ENCODE results near the gene SLC13A4. TPM values are rescaled to one million over a fixed set of nuclear protein-coding genes. Genes with fewer than 3 reads are reported as not detected.

The SLC13A4 gene
- total RNA-seq, 4 donors from 2014 or later = not detected

DNA sequence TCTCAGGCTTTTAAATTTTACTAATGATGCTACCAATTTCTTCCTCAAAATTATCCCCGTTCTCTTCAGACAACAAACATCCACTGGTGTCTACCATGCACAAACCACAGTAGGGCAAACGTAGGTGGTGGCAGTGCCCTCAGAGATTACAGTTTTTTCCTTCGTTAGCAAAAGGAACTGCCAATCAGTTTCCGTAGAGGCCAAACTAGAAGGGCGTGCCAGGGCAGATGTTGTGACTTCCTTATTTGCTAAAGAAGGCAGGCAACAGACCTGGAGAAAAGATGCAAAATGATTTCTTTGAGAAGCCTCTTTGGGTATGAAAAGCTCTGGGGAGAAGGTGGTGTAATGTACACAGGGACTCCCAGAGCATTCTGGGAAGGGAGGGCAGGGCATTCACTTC lies 28.2 kb upstream of the SLC13A4 start:
- in situ Hi-C loops (cut with MboI; ENCODE audit: low sequenced_read_pairs in 4 of 4) (no loop called here), intact Hi-C loops (cut with DNase I; ENCODE audit: low total_unique reads) (no loop called here)

DNA sequence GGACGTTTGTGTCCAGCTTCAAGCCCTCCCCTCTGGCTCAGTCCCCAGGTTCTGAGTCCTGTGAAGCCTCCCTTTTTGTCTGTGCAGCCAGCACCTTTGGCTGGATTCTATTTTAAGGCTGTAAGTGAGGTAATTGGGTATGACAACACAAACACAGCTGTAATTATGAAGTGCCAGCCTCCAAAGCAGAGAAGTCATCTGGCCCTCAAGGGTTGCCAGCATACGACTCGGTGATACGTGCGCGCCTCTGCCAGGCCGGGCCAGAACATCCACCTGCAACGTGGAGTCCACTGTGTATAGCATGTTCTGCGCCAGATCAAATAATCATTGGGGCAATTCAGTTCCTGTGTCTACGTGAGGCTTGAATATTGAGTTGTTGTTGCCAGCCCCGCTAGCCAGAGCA lies 27.4 kb upstream of the SLC13A4 start:
- in situ Hi-C loops (cut with MboI; ENCODE audit: low sequenced_read_pairs in 4 of 4) (no loop called here), intact Hi-C loops (cut with DNase I; ENCODE audit: low total_unique reads) (loop anchor here (2.0 kb wide), 1 partner anchor 83 kb away; no protein-coding TSS in a partner anchor)
- DNase-seq = peak; percentile 63 to 79
- no peak overlapping the region for H3K4me3 ChIP-seq
- peaks cover 0 to 3% (median 0%) of the 10 kb centered on the region in 3 donors for H3K27me3 ChIP-seq
- H3K36me3 ChIP-seq = no peaks in the 10 kb centered on the region
- TF ChIP-seq, protein P1, sequence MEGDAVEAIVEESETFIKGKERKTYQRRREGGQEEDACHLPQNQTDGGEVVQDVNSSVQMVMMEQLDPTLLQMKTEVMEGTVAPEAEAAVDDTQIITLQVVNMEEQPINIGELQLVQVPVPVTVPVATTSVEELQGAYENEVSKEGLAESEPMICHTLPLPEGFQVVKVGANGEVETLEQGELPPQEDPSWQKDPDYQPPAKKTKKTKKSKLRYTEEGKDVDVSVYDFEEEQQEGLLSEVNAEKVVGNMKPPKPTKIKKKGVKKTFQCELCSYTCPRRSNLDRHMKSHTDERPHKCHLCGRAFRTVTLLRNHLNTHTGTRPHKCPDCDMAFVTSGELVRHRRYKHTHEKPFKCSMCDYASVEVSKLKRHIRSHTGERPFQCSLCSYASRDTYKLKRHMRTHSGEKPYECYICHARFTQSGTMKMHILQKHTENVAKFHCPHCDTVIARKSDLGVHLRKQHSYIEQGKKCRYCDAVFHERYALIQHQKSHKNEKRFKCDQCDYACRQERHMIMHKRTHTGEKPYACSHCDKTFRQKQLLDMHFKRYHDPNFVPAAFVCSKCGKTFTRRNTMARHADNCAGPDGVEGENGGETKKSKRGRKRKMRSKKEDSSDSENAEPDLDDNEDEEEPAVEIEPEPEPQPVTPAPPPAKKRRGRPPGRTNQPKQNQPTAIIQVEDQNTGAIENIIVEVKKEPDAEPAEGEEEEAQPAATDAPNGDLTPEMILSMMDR (IDR thresholded peaks at IDR 0.05 in 4 of 5, conservative IDR thresholded peaks at IDR 0.05 in 1 of 5) = no peak
- TF ChIP-seq POLR2A (IDR thresholded peaks at IDR 0.05) = no peak
- ATAC-seq = peak; percentile 96 to 98
- H3K9me3 ChIP-seq = no peaks in the 10 kb centered on the region
- H3K4me1 ChIP-seq = peaks cover 14 to 21% of the 10 kb centered on the region in 2 donors
- H3K27ac ChIP-seq = peak overlapping the region; percentile 38 to 61 (median 57)

More for the DNA sequence above, 28.2 kb upstream of the SLC13A4 start:
- Histone ChIP-seq H3K27me3 (peaks cover 0 to 3% (median 0%) of the 10 kb centered on the region in 3 donors), H3K9me3 (no peaks in the 10 kb centered on the region), H3K4me1 (peaks cover 14 to 21% of the 10 kb centered on the region in 2 donors), H3K4me3 (no peak overlapping the region), H3K27ac (no peak overlapping the region), H3K36me3 (no peaks in the 10 kb centered on the region)
- DNase-seq (no peak), ATAC-seq (no peak)
- TF ChIP-seq, protein P1 (IDR thresholded peaks at IDR 0.05 in 4 of 5, conservative IDR thresholded peaks at IDR 0.05 in 1 of 5) = no peak
- TF ChIP-seq POLR2A (IDR thresholded peaks at IDR 0.05) = no peak

DNA sequence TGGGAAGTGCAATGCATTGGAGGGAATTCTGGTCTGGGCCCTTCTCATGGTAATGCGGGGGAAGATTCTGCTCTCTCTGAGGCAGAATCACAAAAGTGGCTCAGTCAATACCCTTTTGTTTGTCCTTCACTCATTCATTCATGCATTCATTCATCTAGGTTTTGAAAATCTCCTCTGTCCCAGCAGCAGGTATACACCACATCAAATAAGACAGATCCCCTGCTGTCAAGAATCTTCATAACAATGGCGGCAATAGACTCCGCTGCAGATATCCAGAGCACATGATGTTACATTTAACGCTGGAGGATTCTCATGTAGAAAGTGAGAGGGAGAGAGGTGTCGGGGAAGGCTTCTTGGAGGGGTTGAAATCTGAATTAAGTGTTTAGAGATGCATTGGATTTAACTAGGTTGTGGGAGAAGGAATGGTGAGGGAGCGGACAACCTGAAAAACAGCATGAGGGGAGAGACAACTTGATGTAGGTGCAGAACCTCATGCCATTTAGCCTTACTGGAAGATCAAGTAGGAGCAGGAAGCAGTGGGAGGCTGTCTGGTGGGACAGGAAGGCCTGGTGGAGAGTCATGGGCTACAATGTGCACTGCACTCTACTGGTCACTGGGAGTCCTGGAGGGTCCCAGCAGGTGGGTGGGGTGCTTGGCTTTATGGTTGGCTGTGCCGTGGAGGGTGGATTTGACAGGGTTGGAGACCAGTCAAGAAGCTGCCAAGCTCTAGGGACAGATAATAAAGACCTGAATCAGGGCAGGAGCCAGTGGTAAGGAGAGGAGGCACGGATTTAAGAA lies 25.8 kb upstream of the SLC13A4 start:
- Histone ChIP-seq H3K27ac (no peak overlapping the region), H3K9me3 (no peaks in the 10 kb centered on the region), H3K4me3 (no peak overlapping the region), H3K36me3 (no peaks in the 10 kb centered on the region), H3K27me3 (peaks cover 0 to 3% (median 0%) of the 10 kb centered on the region in 3 donors), H3K4me1 (peaks cover 22 to 27% of the 10 kb centered on the region in 2 donors)
- TF ChIP-seq, protein P1 (IDR thresholded peaks at IDR 0.05 in 4 of 5, conservative IDR thresholded peaks at IDR 0.05 in 1 of 5) = no peak
- TF ChIP-seq POLR2A (IDR thresholded peaks at IDR 0.05) = no peak
- intact Hi-C loops (cut with DNase I; ENCODE audit: low total_unique reads) (loop anchor here (2.0 kb wide), 1 partner anchor 81 kb away; no protein-coding TSS in a partner anchor), in situ Hi-C loops (cut with MboI; ENCODE audit: low sequenced_read_pairs in 4 of 4) (no loop called here)
- DNase-seq = no peak
- no peak for ATAC-seq

DNA sequence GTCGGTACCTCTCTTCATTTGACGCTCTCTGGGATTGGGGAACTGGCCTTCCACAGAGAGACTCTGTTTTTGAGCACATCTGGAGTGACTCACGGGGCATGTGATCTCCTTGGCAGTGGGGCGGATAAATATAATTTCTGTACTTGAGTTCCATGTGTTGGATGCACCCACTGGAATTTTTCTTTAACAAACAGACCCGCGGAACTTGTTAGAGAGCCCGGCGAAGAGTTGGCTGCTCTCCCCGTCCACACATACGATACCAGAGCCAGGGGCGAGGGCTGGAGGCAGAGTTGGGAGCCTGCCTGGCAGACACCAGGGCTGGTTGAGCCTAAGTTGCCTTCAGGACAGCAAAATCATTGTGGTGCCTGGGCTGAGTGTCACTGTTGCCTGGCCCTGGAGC lies 20.8 kb upstream of the SLC13A4 start, which contains the start of gene FAM180A:
Gene FAM180A, minus strand, starts transcription at position 44 of the 400 bp plus-strand sequence. CDS start 233 bp downstream, outside the sequence.
- ATAC-seq (peak; percentile 74 to 82), DNase-seq (peak; percentile 31 to 46)
- no peak for TF ChIP-seq POLR2A (IDR thresholded peaks at IDR 0.05)
- TF ChIP-seq, protein P1 (IDR thresholded peaks at IDR 0.05 in 4 of 5, conservative IDR thresholded peaks at IDR 0.05 in 1 of 5) = no peak
- peak within 1 kb of the TSS in 1 of 4 donors; percentile 10 for H3K4me3 ChIP-seq
- in situ Hi-C loops (cut with MboI; ENCODE audit: low sequenced_read_pairs in 4 of 4) (no loop called here), intact Hi-C loops (cut with DNase I; ENCODE audit: low total_unique reads) (no loop called here)
- H3K36me3 ChIP-seq = no peaks in the 10 kb centered on the region
- peak within 1 kb of the TSS; percentile 32 to 67 (median 50) for H3K27ac ChIP-seq
- H3K4me1 ChIP-seq = peaks cover 8 to 9% of the 10 kb centered on the region in 2 donors
- H3K9me3 ChIP-seq = no peaks in the 10 kb centered on the region
- H3K27me3 ChIP-seq = no peaks in the 10 kb centered on the region

All from gastrocnemius medialis (tissue), 4 donors.